GM04503 (cell line): ENCODE data around the gene LRRC72.

ENCODE experiments used
- DNase-seq: peaks from one replicate; pipeline ENCODE4 v3.0.0-alpha.2; 2012; ENCODE audit warnings: low read depth

The LRRC72 gene

DNA sequence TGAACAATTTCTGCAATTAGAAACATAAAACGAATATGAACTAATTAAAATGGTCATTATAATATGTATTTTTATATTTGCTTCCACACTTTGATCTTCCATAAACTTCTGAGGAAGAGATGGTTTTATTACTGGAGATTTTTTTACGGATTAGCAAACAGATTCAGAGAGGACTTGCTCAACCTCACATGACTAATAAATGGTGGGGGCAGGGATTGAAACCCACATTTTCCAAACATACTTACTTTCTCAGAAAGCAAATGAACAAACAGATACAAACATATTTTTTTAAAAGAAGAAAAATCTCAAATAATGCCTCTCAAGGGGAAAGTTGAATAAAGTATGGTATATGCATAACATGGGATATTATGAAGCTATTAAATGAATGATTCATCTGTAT, 100.6 kb downstream of the LRRC72 start:
- no peak for DNase-seq

DNA sequence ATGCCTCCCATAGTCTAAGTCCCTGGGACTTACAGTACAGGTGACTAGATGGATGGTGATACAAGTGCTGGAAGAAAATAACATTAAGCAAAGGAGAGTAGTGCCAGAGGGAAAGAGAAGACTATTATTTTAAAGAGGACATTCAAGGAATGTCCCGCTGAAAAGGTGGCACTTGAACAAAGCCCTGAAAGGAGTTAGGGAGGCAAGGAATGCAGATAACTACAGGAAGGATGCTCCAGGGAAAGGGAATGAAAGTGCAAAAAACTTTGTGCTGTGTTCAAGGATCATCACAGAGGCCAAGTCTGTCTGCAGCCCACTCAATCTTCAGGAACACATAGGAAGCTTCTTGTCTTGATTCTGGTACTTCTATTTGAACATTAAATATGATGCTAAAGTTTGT, 104.0 kb downstream of the LRRC72 start:
- DNase-seq, result no peak
